ENCODE measurements around the gene BHLHE41.
A peak's percentile ranks its signal among the peaks of the same experiment; 100 is the strongest.

The BHLHE41 gene

DNA sequence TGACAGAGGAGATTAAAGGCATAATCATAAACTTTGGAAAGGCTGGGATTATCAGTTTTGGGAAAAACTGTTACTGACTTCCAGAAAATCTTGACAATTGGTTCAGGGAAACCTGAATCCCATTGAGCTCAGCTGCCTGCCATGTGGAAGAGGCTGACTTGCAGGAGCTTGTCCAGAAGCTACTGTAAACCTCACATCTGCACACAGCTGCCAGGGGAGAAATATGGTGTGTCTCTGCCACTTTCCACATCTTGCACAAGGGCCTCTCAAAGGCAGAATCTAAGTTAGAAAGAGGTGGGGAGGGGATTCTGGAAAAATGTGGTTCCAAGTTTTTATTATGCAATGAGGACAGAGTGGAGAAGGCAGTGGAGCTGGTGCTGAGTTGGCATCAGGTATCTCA lies 8.7 kb upstream of the BHLHE41 start:
- DNase-seq, result no peak

DNA sequence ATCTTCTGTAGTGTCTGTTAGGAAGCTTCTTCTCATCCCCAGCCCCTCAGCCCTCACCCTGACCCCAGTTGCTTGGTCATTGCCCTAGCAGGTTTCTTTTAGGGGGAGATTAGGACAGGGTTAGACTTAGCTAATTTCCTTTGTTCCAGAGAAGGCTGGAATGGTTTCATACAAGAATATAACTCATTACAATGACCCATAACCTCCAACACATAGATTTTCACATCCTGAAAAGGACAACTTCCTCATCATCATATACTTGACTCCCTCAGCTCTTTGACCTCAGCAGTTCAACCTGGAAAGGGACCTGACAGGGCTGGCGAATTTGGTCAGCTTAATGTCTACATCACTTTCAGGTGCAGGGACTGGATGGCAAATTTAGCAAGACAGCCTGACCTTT lies 8.0 kb upstream of the BHLHE41 start:
- DNase-seq, result no peak

DNA sequence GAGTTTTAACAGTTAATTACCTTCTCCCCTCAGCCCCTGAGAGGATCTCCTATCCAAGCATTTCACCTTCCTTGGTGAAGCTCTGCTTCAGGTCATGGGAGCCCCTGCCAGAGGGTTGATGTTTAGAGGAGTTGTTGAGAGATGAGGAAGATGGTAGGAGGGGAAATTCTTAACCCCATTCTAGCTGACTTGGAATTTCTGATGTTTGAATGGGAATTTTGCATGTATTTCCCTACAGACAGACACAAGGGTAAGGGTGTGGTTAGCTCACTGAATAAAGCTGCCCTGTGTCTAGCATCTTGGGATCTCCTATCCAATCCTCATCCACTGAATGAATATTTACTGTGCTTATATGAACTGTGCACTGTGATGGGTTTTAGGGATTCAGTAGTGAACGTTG lies 7.1 kb upstream of the BHLHE41 start:
- DNase-seq, result no peak

DNA sequence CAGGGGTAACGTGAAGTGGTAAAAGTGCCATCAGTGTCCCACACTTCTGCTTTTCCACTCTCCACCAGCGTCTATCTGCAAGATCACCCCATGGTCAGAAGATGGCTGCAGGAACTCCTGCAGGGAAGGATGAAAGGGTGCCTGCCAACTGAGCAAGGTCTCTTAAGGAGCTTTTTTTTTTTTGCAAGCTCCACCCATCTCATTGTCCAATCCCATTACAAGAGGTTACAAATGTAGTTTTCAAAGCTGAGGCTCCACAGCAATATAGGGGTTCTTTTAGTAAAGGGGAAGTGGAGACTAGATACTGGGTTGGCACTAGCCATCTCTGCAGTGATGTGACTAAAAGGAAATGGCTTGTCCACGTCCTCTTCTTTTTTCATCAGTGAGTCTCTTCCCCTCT lies 5.9 kb upstream of the BHLHE41 start:
- no peak for DNase-seq

DNA sequence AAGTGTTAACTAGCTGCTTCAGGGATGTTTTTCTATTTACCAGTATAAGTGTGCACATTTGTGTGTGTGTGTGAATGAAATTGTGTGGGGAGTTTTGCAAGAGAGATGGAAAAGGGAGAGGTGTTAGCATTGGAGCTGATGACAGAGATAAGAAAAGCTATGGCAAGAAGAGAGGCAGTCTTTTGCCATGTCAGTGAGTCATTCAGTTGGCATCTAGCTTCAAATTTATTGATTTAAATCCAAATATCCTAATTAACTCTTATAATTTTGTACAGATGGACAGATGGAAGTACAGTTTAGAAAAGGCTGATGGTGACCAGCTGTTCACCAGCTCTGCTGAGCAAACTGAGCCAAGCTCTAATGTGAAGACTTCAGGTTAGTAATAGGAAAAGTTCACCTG lies 3.3 kb upstream of the BHLHE41 start:
- DNase-seq, result no peak

DNA sequence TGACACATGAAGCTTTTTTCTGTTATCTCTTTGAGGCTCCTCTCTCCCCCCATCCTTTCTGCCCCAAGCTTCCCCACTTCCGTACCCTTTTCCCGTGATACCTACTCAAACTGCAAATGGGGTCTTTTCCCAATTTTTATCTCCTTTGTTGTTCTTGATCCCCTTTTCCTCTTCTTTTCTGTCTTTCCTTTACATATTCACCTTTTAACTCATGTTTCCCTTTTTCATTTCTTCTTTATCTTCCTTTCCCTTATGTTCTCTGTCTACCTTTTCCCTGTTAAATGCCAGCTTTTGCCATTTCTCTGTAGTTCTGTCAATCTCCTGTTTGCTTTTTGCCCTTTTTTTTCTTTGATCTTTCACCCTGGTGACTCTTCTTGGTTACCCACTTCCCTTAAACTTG lies 2.6 kb upstream of the BHLHE41 start:
- DNase-seq, result no peak

DNA sequence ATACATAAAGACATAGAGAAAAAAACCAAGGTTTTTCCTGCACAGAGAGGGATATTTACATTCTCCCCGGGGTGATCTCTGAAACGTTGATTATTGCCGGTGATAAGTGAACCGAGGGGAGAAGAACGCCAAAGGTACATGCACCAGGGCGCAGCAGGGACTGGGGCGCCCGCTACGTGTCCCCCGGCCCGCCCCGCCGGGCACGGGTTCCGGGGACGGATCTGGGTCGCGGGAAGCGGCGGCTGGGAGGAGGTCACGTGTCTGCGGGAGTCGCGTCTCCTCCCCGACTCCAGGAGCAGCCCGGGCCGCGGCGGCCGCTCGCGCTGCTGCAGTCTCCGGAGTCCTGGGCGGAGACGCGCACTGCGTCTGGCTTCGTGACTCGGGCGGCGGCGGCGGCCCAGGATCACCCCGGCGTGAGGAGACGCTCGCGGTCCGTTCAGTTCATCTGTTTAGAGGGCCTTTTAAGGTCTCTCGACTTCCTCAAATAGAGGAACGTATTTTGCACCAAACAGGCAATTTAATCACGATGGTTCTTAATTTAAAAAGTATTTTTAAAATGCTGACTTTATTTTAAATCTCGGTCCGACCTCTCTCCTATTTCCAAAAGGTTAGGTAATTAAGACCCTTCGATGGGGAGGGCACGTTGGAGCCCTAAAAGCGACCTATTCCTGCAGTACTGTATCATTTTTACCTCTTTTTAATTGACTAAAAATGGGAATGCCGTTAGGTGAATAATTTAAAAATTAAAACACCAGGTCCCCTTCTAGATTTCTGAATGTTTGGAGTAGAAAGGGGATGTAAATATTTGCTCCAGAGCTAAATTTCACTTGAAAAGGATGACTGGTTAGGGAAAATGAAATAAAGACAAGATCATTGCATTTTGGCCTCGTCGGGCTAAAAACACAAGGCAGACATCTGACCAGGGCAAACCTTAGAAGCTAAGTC lies 1.8 kb upstream of the BHLHE41 start:
- no peak for DNase-seq

DNA sequence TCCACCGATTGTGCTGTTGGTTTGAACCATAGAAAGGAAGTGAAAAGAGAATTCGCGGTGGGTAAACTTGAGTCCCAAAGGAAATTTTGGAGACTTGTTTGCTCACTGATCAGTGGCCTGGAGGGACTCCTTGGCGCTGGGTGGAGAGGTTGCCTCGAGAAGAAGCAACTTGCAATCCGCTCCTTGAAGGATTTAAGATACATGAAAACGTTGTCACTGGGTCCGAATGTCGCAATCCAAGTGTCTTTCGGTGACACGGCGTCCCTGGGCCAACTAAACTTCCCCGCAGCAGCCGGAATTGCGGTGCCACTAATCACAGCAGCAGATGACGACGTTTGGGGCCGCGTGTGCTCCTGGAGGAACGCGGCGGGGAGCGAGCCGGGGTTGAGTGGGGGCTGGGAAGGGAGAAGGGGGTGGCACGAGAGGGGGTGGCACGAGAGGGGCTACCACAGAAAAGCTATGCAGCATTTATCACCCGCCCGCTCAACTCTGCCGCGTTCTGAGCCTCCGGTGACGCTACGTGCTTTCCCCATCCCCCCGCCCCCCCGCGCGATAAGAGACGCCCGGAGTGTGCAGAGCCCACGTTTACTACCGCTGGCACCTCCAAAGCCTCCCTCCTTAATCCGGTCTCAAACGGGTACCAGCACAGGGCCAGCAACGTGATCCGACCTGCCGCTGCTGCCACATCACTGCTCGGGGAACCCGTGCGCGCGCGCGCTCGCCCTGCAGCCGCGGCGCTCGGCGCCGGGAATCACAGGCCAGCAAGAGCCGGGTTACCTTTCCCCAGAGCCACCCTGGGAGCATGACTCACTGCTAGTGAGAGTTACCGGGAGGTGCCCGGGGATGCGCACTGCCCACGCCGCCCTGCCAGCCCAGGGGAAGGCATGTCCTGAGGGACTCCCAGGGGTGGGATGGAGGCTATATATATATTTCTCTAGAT lies 833 bp upstream of the BHLHE41 start:
- peak; percentile 33 for DNase-seq

DNA sequence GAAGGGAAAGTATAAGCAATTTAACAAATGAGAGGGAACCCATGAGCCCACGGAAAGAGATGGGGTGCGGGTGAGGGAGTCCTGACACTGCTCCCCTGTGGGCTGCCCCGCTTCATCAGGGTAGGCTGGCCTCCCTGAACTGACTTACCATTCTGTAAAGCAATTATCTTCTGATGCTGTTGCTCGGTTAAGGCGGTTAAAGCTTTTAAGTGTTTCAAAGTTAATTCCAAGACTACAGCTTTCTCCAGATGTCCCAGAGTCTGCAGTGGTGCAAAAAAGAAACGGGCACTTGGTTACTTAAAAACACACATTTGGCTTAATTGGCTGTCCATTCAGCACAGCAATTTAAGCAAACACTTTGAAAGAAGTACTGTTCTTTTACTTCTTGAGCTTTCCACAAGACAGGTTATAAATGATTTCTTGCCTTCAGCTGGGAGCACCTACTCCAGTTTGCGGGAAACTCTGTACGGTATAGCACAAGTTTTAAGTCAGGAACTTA lies 1.3 kb downstream of the BHLHE41 start:
- no peak for DNase-seq

DNA sequence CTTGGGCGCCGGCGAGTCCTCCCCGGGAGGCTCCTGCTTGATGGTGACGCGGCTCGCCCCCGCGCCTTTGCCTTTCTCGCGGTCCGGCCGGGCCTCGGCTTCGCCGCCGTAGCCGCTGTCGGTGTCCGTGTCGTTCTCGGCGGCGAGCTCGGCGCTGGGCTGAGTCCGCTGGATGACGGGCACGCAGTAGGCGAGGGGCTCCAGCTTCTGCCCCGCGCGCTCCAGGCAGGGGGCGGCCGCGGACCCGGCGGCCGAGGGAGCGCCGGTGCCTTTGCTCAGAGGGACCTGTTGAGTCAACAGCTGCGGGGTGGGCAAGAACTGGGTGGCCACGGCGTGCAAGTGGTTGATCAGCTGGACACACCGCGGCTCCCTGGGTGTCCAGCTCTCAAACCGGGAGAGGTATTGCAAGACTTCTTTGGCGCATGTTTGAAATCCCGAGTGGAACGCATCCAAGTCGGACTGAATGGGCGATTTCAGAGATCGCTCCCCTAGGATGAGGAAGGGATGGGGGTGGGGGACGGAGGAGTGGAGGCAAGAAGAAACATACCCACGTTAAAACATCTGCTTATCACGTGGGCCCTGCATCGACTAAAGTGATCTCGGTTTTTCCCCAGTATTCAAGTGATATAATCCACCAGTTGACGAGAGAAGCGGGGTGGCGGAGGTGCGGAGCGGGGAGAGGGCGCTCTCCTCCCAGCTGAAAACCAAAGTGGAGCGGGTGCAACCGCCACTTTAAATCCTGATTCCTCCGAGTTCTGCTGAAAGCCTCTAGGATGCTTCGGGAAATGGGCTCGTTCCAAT lies 2.0 kb downstream of the BHLHE41 start:
- no peak for DNase-seq

DNA sequence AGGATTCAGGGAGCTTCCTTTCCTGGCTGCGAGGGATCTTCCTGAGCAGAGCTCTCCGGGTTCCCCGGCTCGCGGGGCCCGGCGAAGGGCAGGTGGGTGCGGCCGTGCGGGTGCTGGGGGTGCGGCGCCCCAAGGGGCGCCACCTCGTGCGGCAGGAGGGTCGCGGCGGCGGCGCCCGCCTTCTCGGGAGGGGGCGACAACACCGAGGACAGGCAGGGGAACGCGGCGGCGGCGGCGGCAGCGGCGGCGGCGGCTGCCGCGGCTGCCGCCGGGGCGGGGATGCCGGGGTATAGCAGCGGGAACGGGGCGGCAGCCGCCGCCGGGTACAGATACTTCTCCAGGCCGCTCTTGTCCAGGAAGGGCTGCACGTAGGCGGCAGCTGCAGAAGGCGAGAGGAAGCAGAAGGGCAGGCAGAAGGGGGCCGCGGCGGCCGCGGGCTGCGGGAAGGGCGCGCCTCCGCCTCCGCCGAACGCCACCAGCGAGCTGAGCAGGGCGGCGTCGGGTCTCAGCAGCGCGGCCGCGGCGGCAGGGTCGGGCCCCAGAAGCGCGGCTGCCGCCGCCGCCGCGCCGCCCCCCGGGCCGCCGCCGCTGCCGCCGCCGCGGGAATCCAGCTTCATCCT lies 2.7 kb downstream of the BHLHE41 start:
- DNase-seq, result no peak

DNA sequence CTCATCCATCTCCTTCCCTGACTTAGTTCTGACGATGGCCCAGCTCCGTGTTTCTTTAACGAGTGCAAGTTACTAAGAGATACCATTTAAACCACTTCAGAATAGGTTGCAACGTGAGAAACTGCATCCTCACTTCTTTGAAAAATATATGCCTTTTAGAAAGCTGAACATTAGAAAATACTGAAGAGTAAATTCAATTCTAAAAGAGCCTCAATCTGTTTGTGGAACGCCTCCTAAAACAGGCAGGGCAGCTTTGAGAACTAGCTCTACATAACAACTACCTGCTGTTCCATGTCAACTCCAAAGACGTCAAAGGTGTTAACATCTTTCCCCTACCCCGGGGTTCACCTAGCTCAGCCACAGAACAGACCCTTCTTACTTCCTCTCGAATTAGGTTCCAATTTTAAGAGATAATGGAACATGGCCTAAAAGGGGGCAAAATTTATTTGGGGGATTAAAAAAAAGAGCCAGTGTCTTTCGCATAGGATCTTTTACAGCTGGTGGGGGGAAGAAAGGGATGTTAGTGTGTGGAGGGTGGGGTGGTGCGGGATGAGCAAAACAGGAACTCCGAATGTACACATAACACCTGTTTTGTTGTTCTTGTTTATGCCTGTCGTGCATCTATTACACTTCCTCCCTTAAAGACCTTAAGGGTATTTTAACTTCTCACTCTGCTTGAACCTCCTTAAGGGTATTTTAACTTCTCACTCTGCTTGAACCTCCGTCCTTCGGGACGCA lies 3.3 kb downstream of the BHLHE41 start:
- no peak for DNase-seq

DNA sequence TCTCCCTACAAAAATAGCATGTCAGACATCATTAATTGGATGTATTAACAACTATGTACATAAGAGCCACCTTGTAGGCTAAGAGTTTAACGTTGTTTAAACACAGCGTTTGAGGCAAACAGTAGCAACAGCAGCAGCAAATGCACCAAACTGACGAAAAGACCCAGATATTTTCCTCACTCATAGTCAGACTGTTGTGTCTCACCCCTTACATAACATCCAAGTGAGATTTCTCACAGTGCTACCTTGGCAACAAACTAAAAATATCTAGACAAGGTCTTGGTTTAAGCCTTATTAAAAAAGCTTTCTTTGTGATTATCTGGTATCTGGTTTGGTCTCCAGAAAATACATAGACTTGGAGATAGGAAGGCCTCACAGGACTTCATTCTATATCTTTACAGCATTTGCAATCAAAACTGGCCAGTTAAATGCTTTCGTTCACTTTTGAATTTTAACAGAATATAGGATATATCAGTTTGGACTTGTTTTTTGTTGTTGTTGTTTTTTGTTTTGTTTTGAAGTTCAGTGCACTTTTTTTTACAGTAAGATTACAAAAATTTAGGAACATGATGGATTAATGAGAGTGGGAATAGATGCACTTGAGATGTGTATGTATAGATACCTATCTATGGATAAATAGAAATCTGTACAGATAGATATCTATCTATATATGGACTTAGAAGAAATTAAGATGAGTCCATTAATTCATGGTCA lies 4.1 kb downstream of the BHLHE41 start:
- DNase-seq, result no peak

DNA sequence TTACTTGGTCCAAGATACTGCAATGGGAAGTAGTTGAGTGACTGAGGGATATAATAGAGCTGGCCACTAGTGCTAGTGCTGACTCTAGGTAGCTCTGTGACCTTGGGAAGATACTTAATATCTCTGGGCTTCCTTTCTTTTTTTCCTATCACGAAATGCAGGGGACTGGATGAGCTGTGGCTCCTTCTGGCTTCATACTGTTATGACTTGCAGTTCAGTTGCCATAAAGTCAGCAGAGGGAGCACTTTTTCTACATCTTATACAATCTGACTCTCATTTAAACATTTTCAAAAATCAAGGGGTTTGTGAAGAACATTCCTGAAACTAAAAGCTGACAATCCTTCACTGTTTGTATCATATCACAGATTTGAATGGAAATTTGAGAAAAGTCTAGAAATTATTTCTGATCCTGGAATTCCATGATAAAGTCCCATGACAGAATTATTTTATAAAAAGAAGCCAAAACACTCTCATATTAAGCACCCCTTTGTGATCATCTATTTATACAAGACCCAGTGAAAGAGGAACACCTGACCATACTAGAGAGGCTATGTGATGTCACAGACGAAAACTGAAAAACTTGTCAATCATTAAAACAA lies 5.3 kb downstream of the BHLHE41 start:
- no peak for DNase-seq

DNA sequence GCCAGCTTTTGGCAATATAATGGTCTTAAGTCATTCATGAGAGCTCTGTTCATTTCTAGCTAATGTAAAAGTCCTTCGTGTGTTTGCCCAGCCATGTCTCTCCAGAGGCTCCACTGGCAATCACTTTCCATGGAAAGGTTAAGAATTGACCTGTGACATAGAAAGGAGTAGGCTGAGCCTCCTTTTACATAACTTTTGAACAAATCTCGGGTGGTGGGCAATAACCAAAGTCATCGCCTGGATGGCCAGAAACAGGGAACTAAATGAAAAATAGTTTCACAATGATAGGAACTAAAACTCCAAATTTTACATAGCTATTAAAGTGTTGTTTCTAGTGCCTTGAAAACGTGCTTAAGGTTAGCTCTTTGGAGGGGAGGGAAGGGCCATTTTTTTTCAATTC lies 6.5 kb downstream of the BHLHE41 start:
- no peak for DNase-seq

DNA sequence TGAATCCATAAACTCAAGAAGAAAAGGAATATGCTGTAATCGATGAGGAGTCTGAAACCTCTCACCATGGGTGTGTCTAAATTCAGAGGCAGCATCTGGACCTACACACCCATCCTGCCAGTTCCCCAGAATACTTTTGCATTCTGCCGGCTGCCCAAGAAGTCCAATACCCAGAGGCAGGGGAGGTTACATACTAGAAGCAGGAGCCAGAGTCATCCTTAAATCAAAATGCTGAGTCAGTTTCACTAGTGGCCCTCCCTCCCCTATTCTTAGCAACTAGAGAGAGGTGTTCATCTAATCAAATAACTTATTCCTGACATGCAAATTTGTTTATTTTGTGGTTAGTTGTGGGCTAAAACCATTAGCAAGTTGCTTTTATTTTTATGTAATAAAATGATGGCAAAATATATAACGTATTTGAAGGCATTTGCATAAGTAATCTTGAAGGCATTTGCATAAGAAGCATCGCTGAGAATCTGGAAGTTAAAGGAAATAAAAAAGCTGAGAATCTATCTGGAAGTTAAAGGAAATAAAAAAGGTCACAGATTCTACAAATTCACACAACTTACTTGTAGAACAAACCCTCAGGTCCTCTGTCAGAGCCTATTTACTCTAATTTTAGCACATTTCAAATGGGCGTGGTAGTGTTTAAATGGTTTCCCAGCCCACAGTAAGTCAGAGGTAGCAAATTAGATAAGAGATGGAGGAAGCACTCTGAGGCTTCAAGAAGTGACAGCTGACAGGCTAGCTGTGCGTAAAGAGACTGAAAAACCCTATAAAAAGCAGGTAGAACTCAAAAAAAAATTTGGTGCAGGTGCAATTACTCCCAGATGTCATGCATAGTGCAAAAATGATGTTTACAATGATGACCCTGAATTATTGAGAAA lies 7.8 kb downstream of the BHLHE41 start:
- DNase-seq, result no peak

DNA sequence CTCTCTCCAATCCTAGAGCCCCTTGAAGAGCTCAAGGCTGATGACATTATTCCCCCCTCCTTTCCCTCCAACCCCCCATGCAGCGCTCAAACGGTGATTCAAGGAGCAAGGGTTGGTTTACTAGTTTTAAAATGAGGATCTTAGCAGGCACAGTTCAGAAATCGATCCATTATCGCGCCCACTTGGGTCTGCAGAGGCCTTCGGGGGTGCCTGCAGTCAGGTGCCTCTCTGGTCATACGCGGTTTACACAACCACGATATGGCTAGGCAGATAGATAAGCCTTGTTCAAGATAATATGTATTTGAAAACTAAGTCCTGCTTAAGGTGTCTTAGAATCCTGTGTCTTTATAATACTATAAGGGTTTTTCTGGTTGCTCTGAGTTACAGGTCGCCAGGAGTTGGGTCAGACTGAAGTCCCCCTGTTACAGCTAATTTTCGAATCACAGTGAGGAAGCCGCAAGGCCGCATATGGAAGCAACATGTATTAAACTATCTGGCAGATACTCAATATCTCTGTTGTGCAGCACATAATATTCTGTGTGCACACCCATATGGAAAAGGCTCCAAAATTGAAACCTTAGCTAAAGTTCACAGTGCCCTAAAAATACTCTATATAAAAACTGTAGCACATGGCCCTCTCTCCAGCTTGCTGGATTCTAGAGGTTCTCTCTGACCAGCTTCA lies 10.0 kb downstream of the BHLHE41 start:
- no peak for DNase-seq

DNA sequence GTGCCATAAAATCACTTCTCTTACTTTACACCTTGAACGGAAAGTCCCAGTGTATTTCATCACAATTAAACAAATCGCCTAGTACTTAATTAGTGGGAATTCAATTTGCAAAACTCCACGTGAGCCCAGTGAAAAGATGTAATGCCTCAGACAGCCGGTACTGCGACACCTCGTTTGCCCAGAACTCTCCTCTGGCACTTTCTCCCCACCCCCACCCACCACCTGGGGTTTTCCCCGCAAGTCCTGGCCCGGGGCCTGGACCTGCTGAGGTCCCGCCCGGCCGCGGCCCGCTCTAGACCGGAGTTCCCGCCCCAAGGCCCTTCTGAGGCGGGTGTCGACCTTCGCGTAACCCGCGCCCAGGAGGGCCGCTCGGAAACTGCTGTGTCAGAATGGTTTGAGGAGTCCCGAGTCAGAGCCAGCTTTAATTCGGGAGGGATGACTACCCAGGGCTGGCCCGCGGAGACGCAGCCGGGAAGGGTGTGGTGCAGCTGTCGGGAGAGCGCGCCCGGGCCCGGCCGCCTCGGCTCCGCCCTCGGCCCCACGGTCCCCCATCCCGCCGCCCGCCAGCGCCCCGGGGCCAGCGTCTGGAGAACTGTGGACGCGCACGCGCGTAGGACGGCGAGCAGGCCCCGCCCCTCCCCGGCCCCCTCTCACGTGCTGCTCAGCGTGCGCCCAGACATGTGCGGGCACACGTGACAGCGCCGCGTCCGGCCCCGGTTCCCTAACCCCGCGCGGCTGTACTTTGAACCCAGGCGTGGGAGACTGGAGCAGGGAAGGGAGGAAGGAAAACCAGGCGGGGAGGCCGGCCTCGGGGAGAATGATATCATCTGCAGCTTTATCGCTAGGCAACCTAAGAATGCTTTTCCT lies 10.8 kb downstream of the BHLHE41 start:
- peak; percentile 53 for DNase-seq
